NCI-H2171 treated with DMSO at 0.1 percent for 48 hours (cell line): ENCODE measurements around the gene C2orf69.
"Not testable (repeated sequence)": the region's sequence is repeated elsewhere in the genome, so short reads cannot be mapped to it uniquely, and the experiment has no call there.

Experiments
- DNase-seq: peaks from one replicate; lab custom pipeline; 2025; lab: John Stamatoyannopoulos, UW

Gene C2orf69, protein sequence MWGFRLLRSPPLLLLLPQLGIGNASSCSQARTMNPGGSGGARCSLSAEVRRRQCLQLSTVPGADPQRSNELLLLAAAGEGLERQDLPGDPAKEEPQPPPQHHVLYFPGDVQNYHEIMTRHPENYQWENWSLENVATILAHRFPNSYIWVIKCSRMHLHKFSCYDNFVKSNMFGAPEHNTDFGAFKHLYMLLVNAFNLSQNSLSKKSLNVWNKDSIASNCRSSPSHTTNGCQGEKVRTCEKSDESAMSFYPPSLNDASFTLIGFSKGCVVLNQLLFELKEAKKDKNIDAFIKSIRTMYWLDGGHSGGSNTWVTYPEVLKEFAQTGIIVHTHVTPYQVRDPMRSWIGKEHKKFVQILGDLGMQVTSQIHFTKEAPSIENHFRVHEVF

GRCh38 chr2:199911052-199911876 lies at the start of gene C2orf69:
Gene C2orf69, plus strand, starts transcription at chr2:199911293. Its CDS starts 146 bp downstream, at chr2:199911439.
- peak; percentile 99 for DNase-seq

GRCh38 chr2:199862788-199863187 lies 48.3 kb upstream of the C2orf69 start:
- DNase-seq, result no peak

GRCh38 chr2:199865905-199866304 lies 45.2 kb upstream of the C2orf69 start:
- no peak for DNase-seq

DNA sequence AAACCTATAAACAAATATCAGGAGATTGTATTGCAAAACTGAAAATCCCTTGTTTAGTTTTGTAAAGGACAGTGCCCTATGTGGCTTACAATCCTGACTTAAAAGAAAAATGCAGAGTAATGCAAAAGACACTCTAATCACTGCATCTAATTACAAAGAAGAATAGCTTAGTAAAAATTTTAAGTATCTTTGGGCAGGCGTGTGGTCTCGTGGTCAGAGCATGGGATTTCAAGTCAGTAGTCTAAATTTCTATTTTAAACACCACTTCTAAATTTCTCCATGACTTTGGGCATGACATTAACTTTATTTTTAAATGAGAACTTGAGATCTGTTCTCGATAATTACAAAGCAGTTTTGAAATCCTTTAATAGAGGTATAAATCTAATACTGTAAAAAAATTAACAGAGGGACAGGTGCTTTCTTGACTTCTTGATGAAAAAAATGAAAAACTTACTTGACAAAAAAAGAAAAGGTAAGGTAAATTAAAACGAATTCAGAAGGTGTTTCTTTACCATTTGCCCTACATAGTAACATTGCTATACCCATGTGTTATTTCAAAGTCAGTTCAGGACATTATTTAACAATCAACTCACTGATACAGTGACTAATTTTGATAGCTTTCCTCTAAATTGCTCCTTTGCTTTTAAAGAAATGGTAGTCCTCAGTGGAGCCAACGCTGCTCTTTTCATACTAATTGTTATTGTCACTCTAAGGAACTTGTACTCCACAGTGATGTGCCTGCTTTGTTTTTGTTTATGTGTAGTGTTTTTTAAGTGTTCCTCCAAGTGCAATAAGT lies 42.5 kb upstream of the C2orf69 start:
- DNase-seq, result no peak

GRCh38 chr2:199869227-199869541 lies 41.9 kb upstream of the C2orf69 start:
- no peak for DNase-seq

GRCh38 chr2:199869653-199870052 lies 41.4 kb upstream of the C2orf69 start:
- DNase-seq, result no peak

DNA sequence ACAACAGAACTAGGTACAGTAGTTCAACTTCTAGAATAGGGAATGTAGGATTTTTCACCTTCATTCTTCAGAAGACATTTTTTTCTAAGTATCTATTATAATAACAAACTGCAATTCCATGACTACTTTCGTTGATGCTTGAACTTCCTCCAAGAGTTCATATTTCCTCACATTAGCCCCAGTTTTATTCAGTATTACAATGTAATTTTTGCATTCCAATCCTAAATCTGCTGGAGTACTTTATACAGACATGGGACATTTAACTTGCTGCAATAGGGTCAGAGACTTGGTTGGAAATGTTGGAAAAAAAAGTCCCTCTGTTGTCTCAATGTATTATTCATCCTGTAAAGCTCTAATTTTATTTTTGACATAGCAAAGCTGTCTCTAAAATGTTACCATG lies 40.5 kb upstream of the C2orf69 start:
- no peak for DNase-seq

DNA sequence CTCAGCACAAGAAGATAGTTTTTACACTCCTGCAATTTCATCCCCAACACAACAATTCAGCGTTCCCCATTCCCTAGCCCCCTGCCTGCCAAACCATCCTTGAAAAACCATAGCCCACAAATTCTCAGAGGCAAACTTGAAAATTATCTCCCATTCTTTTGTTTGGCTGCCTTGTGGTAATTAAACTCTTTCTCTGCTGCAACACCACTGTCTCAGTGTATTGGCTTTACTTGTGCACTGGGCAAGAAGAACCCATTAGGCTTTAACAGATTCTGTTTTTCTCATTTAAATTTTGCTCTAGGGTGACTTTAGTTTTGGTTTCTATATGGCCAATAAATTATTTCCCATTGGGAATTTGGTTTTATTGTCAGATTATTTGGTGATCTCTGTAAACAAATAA lies 36.9 kb upstream of the C2orf69 start:
- DNase-seq, result no peak

DNA sequence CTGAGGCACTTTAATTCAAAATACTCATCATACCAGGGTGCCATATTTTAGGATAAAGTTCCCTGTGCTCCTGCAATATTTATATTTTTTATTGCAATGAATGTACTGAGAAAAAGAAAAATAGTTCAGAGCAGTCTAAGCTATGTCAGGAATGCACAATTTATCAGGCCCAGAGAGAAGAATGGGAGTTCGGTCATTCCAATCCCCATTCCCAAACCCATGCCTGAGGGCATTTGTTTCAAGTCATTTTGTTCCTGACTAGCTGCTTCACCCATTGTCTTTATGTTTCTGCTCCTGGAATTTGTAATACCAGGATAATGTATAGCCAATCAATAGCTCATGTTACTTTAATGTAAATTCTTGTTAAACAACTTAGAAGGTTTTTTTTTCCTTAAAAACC lies 35.7 kb upstream of the C2orf69 start:
- DNase-seq, result no peak

DNA sequence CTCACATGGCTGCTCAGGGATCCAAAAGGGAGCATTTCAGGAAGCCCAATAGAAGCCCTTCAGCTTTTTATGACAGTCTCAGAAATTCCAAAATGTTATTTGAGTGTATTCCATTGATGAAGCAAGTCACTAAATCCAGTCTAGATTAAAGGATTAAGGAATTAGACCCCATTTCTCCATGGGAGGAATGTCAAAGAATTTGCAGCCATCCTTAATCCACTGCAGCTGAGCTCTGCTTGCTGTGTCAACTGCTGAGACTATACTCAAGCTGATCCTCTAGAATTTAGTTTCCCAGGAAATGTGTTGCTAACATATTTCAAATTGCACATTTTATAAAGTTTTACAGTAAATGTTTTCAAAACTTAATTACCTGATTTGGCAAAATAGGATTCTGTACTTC lies 28.4 kb upstream of the C2orf69 start:
- no peak for DNase-seq

GRCh38 chr2:199883474-199884212 lies 27.4 kb upstream of the C2orf69 start:
- DNase-seq, result peak; percentile 9

- no peak for DNase-seq
These were observed 15.7 kb upstream of the C2orf69 start for GRCh38 chr2:199895406-199895805.

DNA sequence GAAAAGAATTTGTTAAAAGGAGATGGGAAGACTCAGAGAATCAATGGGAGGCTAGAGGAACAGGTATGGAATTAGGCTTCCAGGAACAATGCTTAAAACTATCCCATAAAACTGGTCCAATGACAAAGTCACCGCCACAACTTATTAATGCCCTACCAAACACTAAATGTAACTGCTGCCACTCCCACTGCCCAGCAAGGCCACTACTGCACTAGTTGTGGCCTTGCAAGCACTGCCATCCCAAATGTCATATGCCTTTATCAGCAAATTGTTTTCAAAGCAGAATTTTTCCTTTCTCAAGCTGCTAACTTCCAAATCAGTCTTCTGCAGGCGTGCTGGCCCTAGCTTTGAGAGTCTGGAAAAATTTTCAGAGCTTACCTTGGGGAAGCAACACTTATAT lies 14.5 kb upstream of the C2orf69 start:
- DNase-seq, result no peak

GRCh38 chr2:199901942-199902341 lies 9.2 kb upstream of the C2orf69 start:
- DNase-seq, result no peak

DNA sequence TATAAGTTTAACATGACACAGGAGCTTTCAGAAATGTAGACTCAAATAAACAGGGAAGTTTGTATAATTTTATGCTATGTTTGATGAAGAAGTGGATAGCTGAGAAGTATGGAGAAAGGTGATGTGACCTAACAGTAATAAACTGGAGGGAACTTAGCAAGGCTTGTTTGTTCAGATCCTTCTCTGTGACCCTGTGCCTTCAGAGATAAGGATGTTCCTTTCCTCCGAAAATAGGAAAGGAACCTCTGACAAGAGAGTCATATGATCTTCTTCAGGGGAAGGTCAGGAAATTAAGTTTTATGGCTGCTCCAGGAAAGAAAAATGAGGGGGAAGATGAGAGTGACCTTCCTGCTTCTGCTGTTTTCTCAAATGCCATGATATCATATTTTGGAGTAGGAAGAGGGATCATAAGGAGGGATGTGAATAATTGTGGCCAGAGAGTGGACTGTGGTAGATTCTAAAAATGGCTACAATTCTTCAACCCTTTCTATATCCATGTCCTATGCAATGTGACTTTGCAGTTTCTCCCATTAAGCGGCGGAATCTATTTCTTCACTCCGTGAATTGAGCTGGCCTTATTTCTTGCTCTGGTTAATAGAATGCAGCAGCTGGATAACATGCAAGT lies 8.5 kb upstream of the C2orf69 start:
- DNase-seq, result no peak

- DNase-seq, result no peak
These were observed 8.0 kb upstream of the C2orf69 start for GRCh38 chr2:199903111-199903510.

DNA sequence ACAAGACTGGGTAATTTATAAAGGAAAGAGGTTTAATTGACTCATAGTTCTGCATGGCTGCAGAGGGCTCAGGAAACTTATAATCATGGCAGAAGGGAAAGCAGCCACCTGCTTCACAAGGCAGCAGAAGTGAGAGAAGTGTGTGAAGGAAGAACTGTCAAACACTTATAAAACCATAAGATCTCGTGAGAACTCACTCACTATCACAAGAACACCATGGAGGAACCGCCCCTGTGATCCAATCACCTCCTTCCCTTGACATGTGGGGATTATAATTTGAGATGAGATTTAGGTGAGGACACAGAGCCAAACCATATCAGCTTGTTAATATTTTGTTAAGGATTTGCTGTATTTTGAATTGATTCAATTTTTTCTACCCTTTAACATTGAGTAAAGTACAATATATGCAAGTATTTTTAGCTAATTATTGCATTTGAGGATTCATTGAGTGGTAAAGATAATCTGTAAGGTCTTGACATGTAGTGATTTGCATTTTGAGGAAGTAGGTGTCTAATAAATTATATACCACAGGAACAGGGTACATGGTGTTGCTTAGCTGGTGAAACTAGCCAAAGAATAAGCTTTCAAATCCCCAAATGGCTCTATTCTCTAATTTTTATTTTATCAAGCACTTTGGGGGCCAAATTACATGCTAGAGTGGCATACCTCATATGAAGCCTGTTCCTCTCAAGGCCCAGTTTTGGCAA lies 3.9 kb upstream of the C2orf69 start:
- no peak for DNase-seq

- DNase-seq, result no peak
These were observed 598 bp upstream of the C2orf69 start for GRCh38 chr2:199910338-199911051.

GRCh38 chr2:199911877-199912161 lies 726 bp downstream of the C2orf69 start:
- no peak for DNase-seq

- not testable (repeated sequence) for DNase-seq
These were observed 1.5 kb downstream of the C2orf69 start for GRCh38 chr2:199912553-199913114.
